ENCODE data around the gene EPB41L1. TPM values are rescaled to one million over a fixed set of nuclear protein-coding genes. Genes with fewer than 3 reads are reported as not detected.

EPB41L1 gene
- total RNA-seq, 1 donor from 2014 or later, result 58.7 TPM

- DNase-seq (ENCODE audit: low spot score in 2 of 2) (no peak), FAIRE-seq (no peak)
Observed at GRCh38 chr20:36216314-36217025, 61.9 kb downstream of the EPB41L1 start.

- DNase-seq (ENCODE audit: low spot score in 2 of 2) (no peak), FAIRE-seq (no peak)
Observed at GRCh38 chr20:36217226-36217625, 62.7 kb downstream of the EPB41L1 start.

DNA sequence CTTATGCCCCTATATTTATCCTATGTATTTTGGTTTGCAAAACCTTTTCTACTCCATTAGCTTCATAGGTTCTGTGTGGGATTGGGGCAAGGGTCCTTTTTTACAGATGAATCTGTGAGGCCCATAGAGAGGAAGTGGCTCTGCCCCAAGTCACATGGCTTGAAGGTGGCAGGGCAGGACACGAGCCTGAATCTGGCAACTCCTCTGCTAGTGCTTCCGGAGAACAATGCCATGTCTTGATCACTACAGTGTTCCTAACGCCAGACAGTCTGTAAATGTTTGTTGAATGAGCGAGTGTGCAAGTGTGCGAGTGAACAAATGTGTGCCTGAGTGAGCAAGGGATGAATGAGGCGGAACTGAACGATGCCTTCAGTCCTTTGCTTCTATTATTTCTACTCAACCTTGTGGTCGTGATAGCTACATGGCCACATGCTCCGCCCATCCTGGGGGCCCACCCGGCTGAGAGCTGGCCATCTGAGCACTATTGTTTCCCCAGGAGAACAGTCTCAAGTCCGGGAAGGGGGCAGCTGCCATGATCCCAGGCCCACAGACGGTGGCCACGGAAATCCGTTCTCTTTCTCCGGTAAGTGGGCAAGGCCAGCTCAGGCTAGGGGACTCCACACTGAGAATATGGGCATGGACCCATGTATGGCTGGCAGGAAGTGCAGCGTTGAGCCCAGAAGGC lies 64.0 kb downstream of the EPB41L1 start:
- DNase-seq (ENCODE audit: low spot score in 2 of 2), result no peak
- no peak for FAIRE-seq

- FAIRE-seq (no peak), DNase-seq (ENCODE audit: low spot score in 2 of 2) (no peak)
Observed at GRCh38 chr20:36219671-36220220, 65.2 kb downstream of the EPB41L1 start.

DNA sequence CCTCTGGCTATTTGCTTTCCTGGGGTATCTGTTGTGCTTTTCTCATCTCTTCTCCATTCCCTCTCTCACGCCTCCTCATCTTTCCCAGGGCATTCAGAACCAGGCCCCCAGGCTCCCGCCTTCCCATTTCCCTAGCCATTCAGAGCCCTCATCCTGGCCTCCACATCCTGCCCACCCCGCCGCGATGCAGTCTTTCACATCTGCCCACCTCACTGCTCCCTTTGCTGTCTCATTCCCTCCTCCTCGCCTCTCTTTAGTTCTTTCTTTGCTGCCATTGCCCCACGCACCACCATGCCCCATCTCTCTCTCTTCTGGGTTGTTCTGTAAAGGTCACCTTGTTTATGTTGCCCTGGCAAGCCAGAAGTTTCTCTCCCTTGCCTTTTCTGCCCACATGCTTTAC lies 71.1 kb downstream of the EPB41L1 start:
- DNase-seq (ENCODE audit: low spot score in 2 of 2) (no peak), FAIRE-seq (no peak)

DNA sequence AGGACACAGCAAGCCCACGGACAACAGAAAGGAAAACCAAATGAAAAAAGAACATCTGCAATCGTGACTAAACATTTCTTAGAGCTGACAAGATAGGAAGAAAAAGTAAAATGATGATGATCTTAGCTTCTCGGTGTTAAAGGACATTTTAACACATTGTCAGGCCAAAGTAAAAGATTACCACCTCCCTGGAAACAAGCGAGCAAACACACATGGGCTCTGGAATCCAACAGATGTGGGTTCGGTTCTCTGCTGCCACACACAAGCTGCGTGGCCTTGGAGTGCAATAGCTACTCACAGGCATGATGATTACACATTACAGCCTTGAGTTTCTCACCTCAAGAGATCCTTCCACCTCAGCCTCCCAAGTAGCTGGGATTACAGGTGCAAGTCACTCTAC lies 74.2 kb downstream of the EPB41L1 start:
- no peak for FAIRE-seq
- no peak for DNase-seq (ENCODE audit: low spot score in 2 of 2)

DNA sequence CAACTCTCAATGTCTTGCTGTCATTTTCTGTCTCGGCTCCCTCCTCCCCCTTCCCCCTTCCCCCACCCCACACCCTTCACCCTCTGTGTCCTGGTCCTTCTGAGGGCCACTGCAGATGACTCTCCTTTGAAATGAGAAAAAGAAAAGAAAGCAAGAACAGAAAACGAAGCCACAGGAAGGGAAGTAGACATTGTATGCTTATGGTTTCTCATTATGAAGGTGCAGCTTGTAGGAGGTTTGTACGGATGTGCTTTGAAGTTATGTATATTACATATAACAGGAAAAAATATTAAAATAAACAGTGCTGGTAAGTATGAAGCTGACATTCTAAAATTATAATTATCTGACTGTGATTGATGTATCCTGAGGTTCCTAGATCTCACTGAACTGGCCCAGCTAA lies 75.5 kb downstream of the EPB41L1 start:
- FAIRE-seq, result no peak
- DNase-seq (ENCODE audit: low spot score in 2 of 2), result no peak

- DNase-seq (ENCODE audit: low spot score in 2 of 2) (no peak), FAIRE-seq (no peak)
Observed at GRCh38 chr20:36231331-36231730, 76.8 kb downstream of the EPB41L1 start.

GRCh38 chr20:36234771-36235320 lies 80.3 kb downstream of the EPB41L1 start:
- no peak for DNase-seq (ENCODE audit: low spot score in 2 of 2)
- no peak for FAIRE-seq

GRCh38 chr20:36235892-36236785 lies 81.6 kb downstream of the EPB41L1 start, which contains the start of gene AAR2:
Gene AAR2, plus strand, starts transcription at chr20:36236478. Its CDS starts 3,391 bp downstream, at chr20:36239869.
- DNase-seq (ENCODE audit: low spot score in 2 of 2), result peak; percentile 42 to 59
- FAIRE-seq, result no peak

DNA sequence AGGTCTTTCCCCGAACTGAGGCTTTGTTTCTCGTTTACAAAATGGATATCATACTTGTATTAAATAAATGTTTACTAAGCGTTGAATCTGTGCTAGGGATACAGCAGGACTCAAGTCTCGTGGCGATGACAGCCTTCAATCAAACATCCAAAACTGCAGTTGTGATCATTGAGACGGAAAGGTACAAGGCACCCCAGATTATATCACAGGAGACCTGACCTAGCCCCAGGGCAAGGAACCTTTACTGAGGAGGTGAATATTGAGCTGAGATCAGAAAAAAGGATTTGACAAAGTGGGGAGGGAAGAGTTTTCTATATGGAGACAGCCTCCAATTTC lies 82.2 kb downstream of the EPB41L1 start:
- no peak for FAIRE-seq
- no peak for DNase-seq (ENCODE audit: low spot score in 2 of 2)

- FAIRE-seq (no peak), DNase-seq (ENCODE audit: low spot score in 2 of 2) (no peak)
Observed at GRCh38 chr20:36237477-36237876, 82.9 kb downstream of the EPB41L1 start.

DNA sequence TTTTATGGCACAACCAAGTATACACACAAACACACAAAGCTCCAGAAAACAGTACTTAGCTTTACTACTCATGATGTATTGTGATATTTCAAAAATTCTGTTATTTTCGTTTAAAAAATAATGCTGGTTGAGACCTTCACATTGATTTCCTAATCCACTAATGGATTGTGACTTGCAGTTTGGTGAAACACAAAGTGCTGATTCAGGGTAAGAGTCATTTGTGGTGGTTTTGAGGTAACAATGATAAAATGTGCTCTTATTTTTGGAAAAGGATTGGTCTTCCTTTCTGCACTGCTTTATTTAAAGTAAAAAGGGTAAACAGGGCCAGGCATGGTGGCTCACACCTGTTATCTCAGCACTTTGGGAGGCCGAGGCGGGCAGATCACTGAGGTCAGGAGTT lies 83.6 kb downstream of the EPB41L1 start:
- FAIRE-seq, result no peak

GRCh38 chr20:36238760-36239159 lies 84.2 kb downstream of the EPB41L1 start:
- FAIRE-seq (no peak), DNase-seq (ENCODE audit: low spot score in 2 of 2) (no peak)

More for the DNA sequence above, 83.6 kb downstream of the EPB41L1 start:
- no peak for DNase-seq (ENCODE audit: low spot score in 2 of 2)

- FAIRE-seq (no peak), DNase-seq (ENCODE audit: low spot score in 2 of 2) (no peak)
Observed at GRCh38 chr20:36240076-36240475, 85.5 kb downstream of the EPB41L1 start.

DNA sequence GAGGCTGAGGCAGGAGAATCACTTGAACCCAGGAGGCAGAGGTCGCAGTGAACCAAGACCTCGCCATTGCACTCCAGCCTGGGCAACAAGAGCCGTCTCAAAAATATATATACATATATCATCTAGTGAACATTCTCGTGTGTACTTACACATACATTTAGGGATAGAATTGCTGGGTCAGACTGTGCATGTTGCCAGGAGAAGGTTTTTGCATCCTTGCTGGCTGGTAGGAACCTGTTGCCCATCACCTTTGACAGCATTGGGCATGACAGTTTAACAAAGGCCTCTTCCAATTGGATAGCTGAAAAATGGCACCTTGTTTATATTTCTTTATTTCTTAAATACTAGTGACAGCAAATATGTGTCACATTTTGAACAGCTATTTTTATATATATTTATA lies 87.1 kb downstream of the EPB41L1 start:
- FAIRE-seq, result no peak
- DNase-seq (ENCODE audit: low spot score in 2 of 2), result no peak

DNA sequence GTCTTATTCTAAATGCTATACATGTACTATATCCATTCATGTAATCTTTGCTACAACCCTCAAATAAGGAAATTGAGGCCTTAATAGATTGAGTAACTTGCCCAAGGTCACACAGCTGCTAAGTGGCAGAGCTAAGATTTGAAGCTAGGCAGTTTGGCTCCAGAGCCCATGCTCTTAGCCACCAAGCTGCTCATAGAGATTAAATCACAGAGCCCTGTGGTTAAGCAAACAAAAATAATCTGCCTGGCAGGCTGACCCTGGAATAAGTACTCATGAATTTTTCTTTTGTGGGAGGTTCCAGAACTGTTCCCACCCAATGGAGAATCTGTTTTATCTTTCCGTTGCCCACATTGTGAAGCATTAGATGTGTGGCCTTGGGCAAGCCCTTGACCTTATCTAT lies 89.2 kb downstream of the EPB41L1 start:
- DNase-seq (ENCODE audit: low spot score in 2 of 2) (no peak), FAIRE-seq (no peak)

DNA sequence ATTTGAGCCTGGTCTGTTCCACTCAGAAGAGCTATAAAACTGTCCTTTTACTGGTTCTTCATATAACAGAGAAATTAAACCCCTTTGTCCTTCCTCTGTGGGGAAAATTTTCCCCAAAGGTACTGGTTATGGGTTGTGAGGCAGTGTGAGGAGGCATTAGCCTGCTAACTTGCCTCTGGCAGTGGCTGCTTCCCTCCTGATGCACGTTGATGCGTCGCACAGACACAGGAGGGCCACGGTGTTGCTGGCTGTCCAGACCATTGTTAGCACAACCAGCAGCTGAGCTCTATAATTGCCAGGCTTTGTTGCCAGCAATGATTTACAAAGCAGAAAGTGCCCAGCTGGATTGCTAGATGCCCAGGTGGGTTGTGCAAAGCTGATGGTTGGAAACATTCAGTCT lies 91.9 kb downstream of the EPB41L1 start:
- DNase-seq (ENCODE audit: low spot score in 2 of 2), result no peak

GRCh38 chr20:36248836-36249235 lies 94.3 kb downstream of the EPB41L1 start:
- no peak for FAIRE-seq
- peak in 1 of 2 donors; percentile 14 for DNase-seq (ENCODE audit: low spot score in 2 of 2)

More for the DNA sequence above, 91.9 kb downstream of the EPB41L1 start:
- FAIRE-seq, result no peak

DNA sequence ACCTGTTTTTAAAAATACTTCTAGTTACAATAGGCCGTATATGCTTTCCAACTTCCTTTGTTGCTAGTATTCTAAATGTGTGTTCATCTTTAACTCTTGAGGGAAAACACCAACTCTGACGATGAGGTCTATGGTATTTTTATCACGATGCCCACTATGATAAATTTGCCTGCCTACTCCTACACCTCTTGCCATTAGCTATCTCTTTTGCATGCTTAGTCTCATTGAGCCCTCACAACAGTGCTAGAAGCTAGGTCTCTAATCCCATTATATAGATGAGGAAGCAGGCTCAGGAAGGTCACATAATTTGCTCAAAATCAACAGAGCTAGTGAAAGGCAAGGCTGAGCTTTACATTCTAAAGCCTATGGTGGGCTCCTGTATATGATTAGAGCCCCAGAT lies 94.9 kb downstream of the EPB41L1 start:
- no peak for DNase-seq (ENCODE audit: low spot score in 2 of 2)

DNA sequence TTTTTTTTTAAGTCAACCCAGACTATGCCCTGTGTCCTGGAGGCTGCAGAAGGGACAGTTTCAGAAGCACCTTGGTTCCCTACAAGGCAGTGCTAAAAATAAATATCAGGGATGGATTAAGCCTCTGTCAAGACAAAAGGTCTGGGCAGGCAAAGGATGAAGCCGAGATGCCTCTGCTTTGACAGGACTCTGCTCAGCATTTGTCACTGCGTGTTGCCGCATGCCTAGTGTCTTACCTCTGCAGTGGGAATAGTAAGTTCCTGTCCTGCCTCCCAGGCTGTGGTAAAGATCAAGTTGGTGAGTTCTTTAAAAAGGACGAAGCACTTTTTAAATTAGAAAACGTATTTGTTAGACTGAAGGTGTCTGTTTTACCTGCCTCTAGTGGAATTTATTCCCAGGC lies 96.9 kb downstream of the EPB41L1 start:
- FAIRE-seq, result no peak
- DNase-seq (ENCODE audit: low spot score in 2 of 2), result no peak

More for the DNA sequence above, 94.9 kb downstream of the EPB41L1 start:
- no peak for FAIRE-seq
